WTC11 (cell line): ENCODE measurements around the gene GNG13. TPM values are rescaled to one million over a fixed set of nuclear protein-coding genes. Genes with fewer than 3 reads are reported as not detected.

Source experiments
- ATAC-seq: fragments of 200-7000 bp; cut with Tn5 transposase; 2 replicates; pipeline ENCODE4 v1.10.0; 2021; ENCODE audit warnings: mild to moderate bottlenecking, moderate library complexity
- CTCF ChIA-PET: fragments of 300-600 bp; sonication (Branson Sonifier 250); formaldehyde crosslinking; loops from one replicate; lab custom pipeline; 2021; ENCODE audit warnings: antibody characterized with exemption; lab: Charles Lee
- POLR2A ChIA-PET: fragments of 350-600 bp; sonication (Branson Sonifier 250); formaldehyde crosslinking; loops from one replicate; lab custom pipeline; 2021; ENCODE audit warnings: antibody characterized with exemption; lab: Charles Lee
- DNase-seq: peaks from one replicate; pipeline ENCODE4 v3.0.0; 2021; ENCODE audit warnings: low spot score
- H3K27ac Mint-ChIP-seq: 2 replicates; pipeline ENCODE4 v1.8.0; 2021; ENCODE audit warnings: mixed read lengths
- H3K27me3 Mint-ChIP-seq: 2 replicates; pipeline ENCODE4 v1.8.0; 2021; ENCODE audit warnings: low read depth, mild to moderate bottlenecking, moderate library complexity, mixed read lengths
- H3K36me3 Mint-ChIP-seq: 2 replicates; pipeline ENCODE4 v1.8.0; 2021; ENCODE audit warnings: mixed read lengths
- H3K4me1 Mint-ChIP-seq: 2 replicates; pipeline ENCODE4 v1.8.0; 2022; ENCODE audit warnings: mixed read lengths
- H3K4me3 Mint-ChIP-seq: 2 replicates; pipeline ENCODE4 v1.8.0; 2021; ENCODE audit warnings: mild to moderate bottlenecking, moderate library complexity, mixed read lengths
- H3K9me3 Mint-ChIP-seq: 2 replicates; pipeline ENCODE4 v1.8.0; 2021; ENCODE audit warnings: mixed read lengths
- AFF4 ChIP-seq: sonication (generic); formaldehyde crosslinking; IDR thresholded peaks from 2 replicates; pipeline ENCODE4 v1.8.1; 2023; ENCODE audit warnings: mild to moderate bottlenecking, missing genetic modification reagents, borderline replicate concordance
- ATF3 ChIP-seq: sonication (generic); formaldehyde crosslinking; conservative IDR thresholded peaks from 2 replicates; pipeline ENCODE4 v1.8.1; 2022; ENCODE audit warnings: mild to moderate bottlenecking, missing genetic modification reagents
- CTCF ChIP-seq: fragments of 200-600 bp; IDR thresholded peaks from 2 replicates; pipeline ENCODE4 v1.8.0; 2022; ENCODE audit warnings: antibody characterized with exemption
- GABPB1 ChIP-seq: sonication (generic); formaldehyde crosslinking; IDR thresholded peaks from 2 replicates; pipeline ENCODE4 v1.8.1; 2023; ENCODE audit warnings: mild to moderate bottlenecking, missing genetic modification reagents
- GRHL2 ChIP-seq: fragments of 250-450 bp; sonication (Bioruptor Pico); IDR thresholded peaks from 2 replicates; pipeline ENCODE4 v1.8.0; 2022; ENCODE audit warnings: mild to moderate bottlenecking, moderate library complexity; ENCODE audit not compliant: insufficient replicate concordance, severe bottlenecking
- HMGXB4 ChIP-seq: sonication (generic); formaldehyde crosslinking; IDR thresholded peaks from 2 replicates; pipeline ENCODE4 v1.8.1; 2023; ENCODE audit warnings: mild to moderate bottlenecking, moderate library complexity, missing genetic modification reagents
- MLX ChIP-seq: sonication (generic); formaldehyde crosslinking; IDR thresholded peaks from 2 replicates; pipeline ENCODE4 v1.8.1; 2023; ENCODE audit warnings: mild to moderate bottlenecking, missing genetic modification reagents, moderate library complexity
- NFYB ChIP-seq: sonication (generic); formaldehyde crosslinking; conservative IDR thresholded peaks from 2 replicates; pipeline ENCODE4 v1.8.0; 2022; ENCODE audit warnings: low read depth, missing genetic modification reagents
- NR3C1 ChIP-seq: sonication (generic); formaldehyde crosslinking; conservative IDR thresholded peaks from 2 replicates; pipeline ENCODE4 v1.8.1; 2023; ENCODE audit warnings: low read depth, mild to moderate bottlenecking, missing genetic modification reagents
- RELA ChIP-seq: sonication (generic); formaldehyde crosslinking; IDR thresholded peaks from 2 replicates; pipeline ENCODE4 v1.8.1; 2022; ENCODE audit warnings: missing genetic modification reagents, mild to moderate bottlenecking, borderline replicate concordance
- SOX15 ChIP-seq: fragments of 250-450 bp; sonication (Bioruptor Pico); IDR thresholded peaks from 2 replicates; pipeline ENCODE4 v1.9.0; 2021; ENCODE audit warnings: mild to moderate bottlenecking
- TP53 ChIP-seq: sonication (generic); formaldehyde crosslinking; IDR thresholded peaks from 2 replicates; pipeline ENCODE4 v1.8.1; 2023; ENCODE audit warnings: mild to moderate bottlenecking, missing genetic modification reagents
- ZBTB43 ChIP-seq: sonication (generic); formaldehyde crosslinking; IDR thresholded peaks from 2 replicates; pipeline ENCODE4 v1.8.1; 2023; ENCODE audit warnings: mild to moderate bottlenecking, missing genetic modification reagents
- ZNF121 ChIP-seq: sonication (generic); formaldehyde crosslinking; IDR thresholded peaks from 2 replicates; pipeline ENCODE4 v1.8.0; 2023; ENCODE audit warnings: missing genetic modification reagents
- ZNF138 ChIP-seq: sonication (generic); formaldehyde crosslinking; conservative IDR thresholded peaks from 2 replicates; pipeline ENCODE4 v1.8.1; 2022; ENCODE audit warnings: mild to moderate bottlenecking, moderate library complexity, missing genetic modification reagents
- ZNF425 ChIP-seq: fragments of 250-450 bp; sonication (Bioruptor Pico); conservative IDR thresholded peaks from 2 replicates; pipeline ENCODE4 v1.9.0; 2021; ENCODE audit warnings: mild to moderate bottlenecking
- total RNA-seq: library from RNA; stranded (reverse); gene quantifications from 3 replicates; pipeline ENCODE4 v1.2.3, GENCODE V29; 2021

Gene GNG13
- total RNA-seq, 1 experiment from 2014 or later: not detected

GRCh38 chr16:760065-760464 is 40.5 kb downstream of the GNG13 start (continued):
- no peak for TF ChIP-seq TP53
- no peak for TF ChIP-seq GRHL2 (CRISPR knock-in tag)
- TF ChIP-seq SOX15 (CRISPR knock-in tag): no peak
- no peak for TF ChIP-seq HMGXB4 (CRISPR knock-in tag)
- no peak for TF ChIP-seq MLX (CRISPR knock-in tag)
- TF ChIP-seq ZNF425 (CRISPR knock-in tag): no peak
- TF ChIP-seq ZNF138: no peak
- TF ChIP-seq GABPB1 (CRISPR knock-in tag): no peak

- Mint-ChIP-seq H3K27me3 (peaks cover 6% of the 10 kb centered on the region; the same call in 1 of the 2 replicates), H3K36me3 (no peaks in the 10 kb centered on the region; the same call in 1 of the 2 replicates)
- CTCF ChIA-PET: interaction anchor here (0.9 to 1.6 kb wide), 6 partner anchors 14 to 48 kb away, joined by 3 to 4 read pairs (median 4); partner anchors contain the start of gene CIAO3
- TF ChIP-seq CTCF (no peak), ZNF121 (CRISPR knock-in tag) (no peak), AFF4 (CRISPR knock-in tag) (no peak), NR3C1 (no peak), NFYB (no peak), ATF3 (CRISPR knock-in tag) (no peak), ZBTB43 (CRISPR knock-in tag) (no peak), RELA (CRISPR knock-in tag) (no peak)
- TF ChIP-seq, all 79 proteins: peak for 0
- Mint-ChIP-seq H3K27ac (peak overlapping the region; percentile 49; the same call in 1 of the 2 replicates), H3K4me3 (no peak overlapping the region), H3K4me1 (no peaks in the 10 kb centered on the region), H3K9me3 (peaks cover 5% of the 10 kb centered on the region)
- POLR2A ChIA-PET: no interaction called here
- DNase-seq (no peak), ATAC-seq (0 out of 2 replicates have a peak, but pooled peaks have one; percentile 16)
These were observed 41.2 kb downstream of the GNG13 start for GRCh38 chr16:759110-759910.
